A549 (cell line): Measurements from ENCODE around the gene BRINP1. TPM values are rescaled to one million over a fixed set of nuclear protein-coding genes. Genes with fewer than 3 reads are reported as not detected.

Experiments
- ATAC-seq, 2 experiments: fragments of 200-7000 bp in 1 of 2; fragments of >200 bp in 1 of 2; cut with Nextera tagmentation in 1 of 2; cut with Tn5 transposase in 1 of 2; 3 replicates each; pipeline versions ENCODE4 v1.8.0 to v1.9.1; 2018 to 2020; ENCODE audit warnings: mild to moderate bottlenecking in 1 of 2, moderate library complexity in 1 of 2
- CTCF ChIA-PET: fragments of 300-600 bp; sonication (Branson Sonifier 250); formaldehyde crosslinking; extraction: SDS; loops from one replicate; lab custom pipeline; 2021; ENCODE audit warnings: antibody characterized with exemption, inconsistent platforms; lab: Yijun Ruan, JAX
- POLR2A ChIA-PET: fragments of 350-600 bp; formaldehyde crosslinking; extraction: SDS; loops from one replicate; lab custom pipeline; 2021; ENCODE audit warnings: antibody characterized with exemption, inconsistent platforms; lab: Yijun Ruan, JAX
- DNase-seq, 2 experiments: peaks; one replicate each; pipeline versions ENCODE4 v3.0.0 to v3.0.0-alpha.2; 2011 to 2016; ENCODE audit warnings: low read depth in 1 of 2, low spot score in 1 of 2
- FAIRE-seq: peaks from 2 replicates; lab custom pipeline; 2011; peaks lifted over from hg19 to GRCh38; lab: Jason Lieb, UNC
- H3K27ac ChIP-seq, 2 experiments: fragments of >200 bp; sonication (Bioruptor Twin); formaldehyde crosslinking; 3 replicates each; pipeline ENCODE4 v1.5.1; 2016 to 2017
- H3K4me1 ChIP-seq: fragments of >200 bp; sonication (Bioruptor Twin); formaldehyde crosslinking; 3 replicates; pipeline ENCODE4 v1.6.1; 2016
- H3K4me2 ChIP-seq: fragments of >200 bp; sonication (Bioruptor Twin); formaldehyde crosslinking; 3 replicates; pipeline ENCODE4 v1.6.1; 2016
- H3K4me3 ChIP-seq: fragments of >200 bp; sonication (Bioruptor Twin); formaldehyde crosslinking; 3 replicates; pipeline ENCODE4 v1.5.1; 2016
- H3K9me3 ChIP-seq: fragments of >200 bp; sonication (Bioruptor Twin); formaldehyde crosslinking; 3 replicates; pipeline ENCODE4 v1.6.1; 2016
- EHF ChIP-seq: fragments of 250-450 bp; sonication (Bioruptor Pico); IDR thresholded peaks from 2 replicates; pipeline ENCODE4 v1.5.0; 2020; ENCODE audit warnings: mild to moderate bottlenecking
- EP300 ChIP-seq, 2 experiments: fragments of >200 bp; sonication (Bioruptor Twin); formaldehyde crosslinking; IDR thresholded peaks; 2 replicates in 1 of 2; 3 replicates in 1 of 2; pipeline ENCODE4 v1.6.1; 2016 to 2017
- HDAC2 ChIP-seq: fragments of 200-600 bp; sonication (generic); IDR thresholded peaks from 2 replicates; pipeline ENCODE4 v1.6.1; 2016
- KDM1A ChIP-seq: fragments of 200-600 bp; sonication (generic); IDR thresholded peaks from 2 replicates; pipeline ENCODE4 v1.6.1; 2016; ENCODE audit warnings: low read depth, mild to moderate bottlenecking
- MYC ChIP-seq: IDR thresholded peaks from 2 replicates; pipeline ENCODE4 v1.6.1; 2012; ENCODE audit warnings: mild to moderate bottlenecking, inconsistent platforms, low read length, improper control_type of control experiment, borderline replicate concordance
- NPAS2 ChIP-seq: fragments of 250-450 bp; sonication (Bioruptor Pico); IDR thresholded peaks from 2 replicates; pipeline ENCODE4 v1.8.0; 2022; ENCODE audit warnings: mild to moderate bottlenecking, moderate library complexity, borderline replicate concordance
- PHF8 ChIP-seq: fragments of 200-600 bp; sonication (generic); IDR thresholded peaks from 2 replicates; pipeline ENCODE4 v1.6.1; 2016; ENCODE audit warnings: low read depth, mild to moderate bottlenecking, antibody characterized with exemption, moderate library complexity, borderline replicate concordance
- RAD21 ChIP-seq, 2 experiments: fragments of >200 bp in 1 of 2; sonication (Bioruptor Twin) in 1 of 2; formaldehyde crosslinking in 1 of 2; IDR thresholded peaks in 1 of 2; conservative IDR thresholded peaks in 1 of 2; 2 replicates in 1 of 2; 3 replicates in 1 of 2; pipeline ENCODE4 v1.6.1; 2012 to 2018; ENCODE audit warnings: inconsistent platforms in 1 of 2
- RFX5 ChIP-seq: fragments of 450-650 bp; IDR thresholded peaks from 2 replicates; pipeline ENCODE4 v1.7.1; 2014; ENCODE audit warnings: antibody characterized with exemption, mild to moderate bottlenecking, moderate library complexity
- RNF2 ChIP-seq: fragments of 200-600 bp; sonication (generic); IDR thresholded peaks from 2 replicates; pipeline ENCODE4 v1.6.1; 2016; ENCODE audit warnings: low read depth, mild to moderate bottlenecking, antibody characterized with exemption, moderate library complexity, borderline replicate concordance
- SREBF2 ChIP-seq: fragments of 450-650 bp; IDR thresholded peaks from 2 replicates; pipeline ENCODE4 v1.6.1; 2014; ENCODE audit warnings: mild to moderate bottlenecking, moderate library complexity
- ZNF302 ChIP-seq: fragments of 250-450 bp; sonication (Bioruptor Pico); IDR thresholded peaks from 2 replicates; pipeline ENCODE4 v1.9.0; 2021; ENCODE audit warnings: inconsistent platforms, mild to moderate bottlenecking, moderate library complexity
- WGBS: methylation state at CpG from one replicate; pipeline ENCODE4 v1.1.6; 2017; ENCODE audit errors: missing lambda C conversion rate; 5-methylcytosine and 5-hydroxymethylcytosine counted together
- polyA plus RNA-seq, 4 experiments: library from polyadenylated mRNA; depleted of rRNA in 3 of 4; stranded (reverse); fragments of >200 nt; fragmentation: RNase III in 1 of 4; extraction: RNeasy Plus Mini Kit Qiagen cat#74134 plus additional on column Dnase treatment in 1 of 4; gene quantifications; 2 replicates in 3 of 4; 3 replicates in 1 of 4; pipeline ENCODE4 v1.2.3, GENCODE V29; 2011 to 2017
- TF ChIP-seq, protein P1 (sequence below): fragments of >200 bp; sonication (Bioruptor Twin); formaldehyde crosslinking; IDR thresholded peaks from 3 replicates; pipeline ENCODE4 v1.6.1; 2016
- TF ChIP-seq, protein P2 (sequence below): fragments of 150-350 bp; IDR thresholded peaks from 2 replicates; pipeline ENCODE4 v1.6.1; 2014; ENCODE audit warnings: low read depth, mild to moderate bottlenecking, low read length
- TF ChIP-seq, protein P3 (sequence below): fragments of 200-600 bp; sonication (generic); IDR thresholded peaks from 2 replicates; pipeline ENCODE4 v1.6.1; 2016; ENCODE audit warnings: antibody characterized with exemption, mild to moderate bottlenecking, moderate library complexity
- TF ChIP-seq, protein P4 (sequence below): IDR thresholded peaks from 2 replicates; pipeline ENCODE4 v1.6.1; 2012
- TF ChIP-seq, protein P5 (sequence below): fragments of >200 bp; sonication (Bioruptor Twin); formaldehyde crosslinking; IDR thresholded peaks from 3 replicates; pipeline ENCODE4 v1.5.1; 2016

BRINP1 gene
- polyA plus RNA-seq, 2 of the 4 experiments (the other 2 are of a cell fraction), result 0.13 to 0.17 TPM

DNA sequence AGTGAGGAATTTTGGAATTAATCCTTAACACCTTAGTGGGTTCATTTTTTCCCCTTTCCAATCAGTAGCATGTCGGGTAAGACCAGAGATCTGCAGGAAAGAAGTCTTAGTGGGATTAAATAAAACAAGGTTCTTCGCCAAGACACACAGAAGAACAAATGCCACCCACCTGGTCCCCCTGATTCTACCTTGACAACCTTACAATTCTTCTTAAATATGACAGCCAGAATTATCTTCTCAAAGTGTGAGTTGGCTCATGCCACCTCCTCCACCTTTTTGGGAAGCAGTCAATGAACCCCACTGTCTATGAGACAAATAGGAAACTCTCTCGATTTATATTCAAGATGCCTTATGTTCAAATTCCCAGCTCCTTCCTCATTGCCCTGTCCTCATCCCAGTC is 105.1 kb downstream of the BRINP1 start:
- TF ChIP-seq ZNF302 (no peak), RNF2 (no peak), RAD21 (conservative IDR thresholded peaks at IDR 0.05 in 1 of 2, IDR thresholded peaks at IDR 0.05 in 1 of 2) (no peak)
- TF ChIP-seq, protein P1, sequence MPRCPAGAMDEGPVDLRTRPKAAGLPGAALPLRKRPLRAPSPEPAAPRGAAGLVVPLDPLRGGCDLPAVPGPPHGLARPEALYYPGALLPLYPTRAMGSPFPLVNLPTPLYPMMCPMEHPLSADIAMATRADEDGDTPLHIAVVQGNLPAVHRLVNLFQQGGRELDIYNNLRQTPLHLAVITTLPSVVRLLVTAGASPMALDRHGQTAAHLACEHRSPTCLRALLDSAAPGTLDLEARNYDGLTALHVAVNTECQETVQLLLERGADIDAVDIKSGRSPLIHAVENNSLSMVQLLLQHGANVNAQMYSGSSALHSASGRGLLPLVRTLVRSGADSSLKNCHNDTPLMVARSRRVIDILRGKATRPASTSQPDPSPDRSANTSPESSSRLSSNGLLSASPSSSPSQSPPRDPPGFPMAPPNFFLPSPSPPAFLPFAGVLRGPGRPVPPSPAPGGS, result no peak
- TF ChIP-seq, protein P2, sequence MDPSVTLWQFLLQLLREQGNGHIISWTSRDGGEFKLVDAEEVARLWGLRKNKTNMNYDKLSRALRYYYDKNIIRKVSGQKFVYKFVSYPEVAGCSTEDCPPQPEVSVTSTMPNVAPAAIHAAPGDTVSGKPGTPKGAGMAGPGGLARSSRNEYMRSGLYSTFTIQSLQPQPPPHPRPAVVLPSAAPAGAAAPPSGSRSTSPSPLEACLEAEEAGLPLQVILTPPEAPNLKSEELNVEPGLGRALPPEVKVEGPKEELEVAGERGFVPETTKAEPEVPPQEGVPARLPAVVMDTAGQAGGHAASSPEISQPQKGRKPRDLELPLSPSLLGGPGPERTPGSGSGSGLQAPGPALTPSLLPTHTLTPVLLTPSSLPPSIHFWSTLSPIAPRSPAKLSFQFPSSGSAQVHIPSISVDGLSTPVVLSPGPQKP, result no peak
- H3K4me3 ChIP-seq, result no peak overlapping the region
- DNase-seq (no peak), ATAC-seq (no peak), FAIRE-seq (no peak)
- POLR2A ChIA-PET, result no interaction called here
- WGBS, result 1% methylated on average over 3 of the region's 3 CpGs
- CTCF ChIA-PET, result no interaction called here
- H3K4me2 ChIP-seq, result no peak overlapping the region
- no peak overlapping the region for H3K27ac ChIP-seq
- no peaks in the 10 kb centered on the region for H3K9me3 ChIP-seq
- no peaks in the 10 kb centered on the region for H3K4me1 ChIP-seq

DNA sequence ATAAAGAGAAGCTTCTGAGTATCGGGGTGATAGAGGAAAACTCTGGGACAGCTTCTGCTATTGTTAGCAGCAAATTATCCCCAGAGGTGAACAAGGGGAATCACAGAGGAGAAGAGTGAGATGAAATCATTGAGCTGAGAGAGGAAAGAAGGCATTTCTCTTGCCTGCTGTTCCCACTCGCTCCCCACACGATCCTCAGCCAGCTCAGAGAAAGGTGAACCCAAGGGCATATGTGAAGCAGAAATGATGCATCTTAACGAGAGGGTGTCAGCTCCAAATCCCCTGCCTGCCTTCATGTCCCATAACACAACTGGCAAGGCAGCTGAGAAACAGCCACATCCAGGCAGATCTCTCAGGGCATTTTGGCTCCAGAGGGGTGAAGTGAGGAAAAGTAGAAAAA is 111.6 kb downstream of the BRINP1 start:
- no peak for ATAC-seq
- WGBS, result under 1% methylated on average over 4 of the region's 4 CpGs
- FAIRE-seq, result no peak
- Histone ChIP-seq H3K4me1 (no peaks in the 10 kb centered on the region), H3K4me3 (no peak overlapping the region)
- TF ChIP-seq, protein P3, sequence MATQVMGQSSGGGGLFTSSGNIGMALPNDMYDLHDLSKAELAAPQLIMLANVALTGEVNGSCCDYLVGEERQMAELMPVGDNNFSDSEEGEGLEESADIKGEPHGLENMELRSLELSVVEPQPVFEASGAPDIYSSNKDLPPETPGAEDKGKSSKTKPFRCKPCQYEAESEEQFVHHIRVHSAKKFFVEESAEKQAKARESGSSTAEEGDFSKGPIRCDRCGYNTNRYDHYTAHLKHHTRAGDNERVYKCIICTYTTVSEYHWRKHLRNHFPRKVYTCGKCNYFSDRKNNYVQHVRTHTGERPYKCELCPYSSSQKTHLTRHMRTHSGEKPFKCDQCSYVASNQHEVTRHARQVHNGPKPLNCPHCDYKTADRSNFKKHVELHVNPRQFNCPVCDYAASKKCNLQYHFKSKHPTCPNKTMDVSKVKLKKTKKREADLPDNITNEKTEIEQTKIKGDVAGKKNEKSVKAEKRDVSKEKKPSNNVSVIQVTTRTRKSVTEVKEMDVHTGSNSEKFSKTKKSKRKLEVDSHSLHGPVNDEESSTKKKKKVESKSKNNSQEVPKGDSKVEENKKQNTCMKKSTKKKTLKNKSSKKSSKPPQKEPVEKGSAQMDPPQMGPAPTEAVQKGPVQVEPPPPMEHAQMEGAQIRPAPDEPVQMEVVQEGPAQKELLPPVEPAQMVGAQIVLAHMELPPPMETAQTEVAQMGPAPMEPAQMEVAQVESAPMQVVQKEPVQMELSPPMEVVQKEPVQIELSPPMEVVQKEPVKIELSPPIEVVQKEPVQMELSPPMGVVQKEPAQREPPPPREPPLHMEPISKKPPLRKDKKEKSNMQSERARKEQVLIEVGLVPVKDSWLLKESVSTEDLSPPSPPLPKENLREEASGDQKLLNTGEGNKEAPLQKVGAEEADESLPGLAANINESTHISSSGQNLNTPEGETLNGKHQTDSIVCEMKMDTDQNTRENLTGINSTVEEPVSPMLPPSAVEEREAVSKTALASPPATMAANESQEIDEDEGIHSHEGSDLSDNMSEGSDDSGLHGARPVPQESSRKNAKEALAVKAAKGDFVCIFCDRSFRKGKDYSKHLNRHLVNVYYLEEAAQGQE, result no peak
- TF ChIP-seq EHF (no peak), EP300 (IDR thresholded peaks at IDR 0.05) (no peak), HDAC2 (no peak), SREBF2 (no peak), NPAS2 (no peak), KDM1A (no peak), ZNF302 (no peak), RFX5 (no peak)
- TF ChIP-seq, all 56 proteins: peak for 0
- no peak for DNase-seq
- H3K4me2 ChIP-seq, result no peak overlapping the region
- no peak overlapping the region for H3K27ac ChIP-seq
- ChIA-PET POLR2A (no interaction called here), CTCF (no interaction called here)
- H3K9me3 ChIP-seq, result no peaks in the 10 kb centered on the region

DNA sequence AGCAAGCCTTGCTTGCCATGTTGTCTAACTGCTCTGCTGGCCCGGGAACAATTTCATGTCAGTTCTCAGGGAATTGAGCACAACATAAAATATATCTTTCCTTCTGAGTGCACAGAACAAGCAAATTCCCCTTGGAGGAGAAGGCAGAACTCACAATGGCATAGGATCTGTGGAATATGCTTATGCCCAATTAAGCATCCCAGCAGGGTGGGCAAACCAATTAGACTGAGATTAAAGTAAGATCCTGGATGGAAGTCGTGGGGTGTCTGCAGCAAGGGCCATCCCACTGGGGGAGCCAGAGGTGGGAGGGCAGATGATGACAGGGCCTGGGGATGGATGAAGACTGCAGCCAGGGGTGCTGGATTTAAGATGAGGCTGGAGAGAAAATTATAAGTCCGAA is 114.1 kb downstream of the BRINP1 start:
- ATAC-seq (no peak), DNase-seq (no peak), FAIRE-seq (no peak)
- Histone ChIP-seq H3K9me3 (no peaks in the 10 kb centered on the region), H3K4me1 (no peaks in the 10 kb centered on the region), H3K4me3 (no peak overlapping the region), H3K27ac (no peak overlapping the region), H3K4me2 (no peak overlapping the region)
- WGBS, result 1% methylated on average over 3 of the region's 3 CpGs
- ChIA-PET POLR2A (no interaction called here), CTCF (no interaction called here)
- TF ChIP-seq, protein P4, sequence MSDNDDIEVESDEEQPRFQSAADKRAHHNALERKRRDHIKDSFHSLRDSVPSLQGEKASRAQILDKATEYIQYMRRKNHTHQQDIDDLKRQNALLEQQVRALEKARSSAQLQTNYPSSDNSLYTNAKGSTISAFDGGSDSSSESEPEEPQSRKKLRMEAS, result no peak
- TF ChIP-seq PHF8 (no peak), MYC (no peak)
- TF ChIP-seq, protein P5, sequence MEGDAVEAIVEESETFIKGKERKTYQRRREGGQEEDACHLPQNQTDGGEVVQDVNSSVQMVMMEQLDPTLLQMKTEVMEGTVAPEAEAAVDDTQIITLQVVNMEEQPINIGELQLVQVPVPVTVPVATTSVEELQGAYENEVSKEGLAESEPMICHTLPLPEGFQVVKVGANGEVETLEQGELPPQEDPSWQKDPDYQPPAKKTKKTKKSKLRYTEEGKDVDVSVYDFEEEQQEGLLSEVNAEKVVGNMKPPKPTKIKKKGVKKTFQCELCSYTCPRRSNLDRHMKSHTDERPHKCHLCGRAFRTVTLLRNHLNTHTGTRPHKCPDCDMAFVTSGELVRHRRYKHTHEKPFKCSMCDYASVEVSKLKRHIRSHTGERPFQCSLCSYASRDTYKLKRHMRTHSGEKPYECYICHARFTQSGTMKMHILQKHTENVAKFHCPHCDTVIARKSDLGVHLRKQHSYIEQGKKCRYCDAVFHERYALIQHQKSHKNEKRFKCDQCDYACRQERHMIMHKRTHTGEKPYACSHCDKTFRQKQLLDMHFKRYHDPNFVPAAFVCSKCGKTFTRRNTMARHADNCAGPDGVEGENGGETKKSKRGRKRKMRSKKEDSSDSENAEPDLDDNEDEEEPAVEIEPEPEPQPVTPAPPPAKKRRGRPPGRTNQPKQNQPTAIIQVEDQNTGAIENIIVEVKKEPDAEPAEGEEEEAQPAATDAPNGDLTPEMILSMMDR, result no peak
